Psoas muscle (tissue), 8 donors: ENCODE measurements around the gene DNAJC15. TPM values are rescaled to one million over a fixed set of nuclear protein-coding genes. Genes with fewer than 3 reads are reported as not detected.

ENCODE experiments used
- ATAC-seq, 4 donors: fragments of 200-7000 bp; cut with Tn5 transposase; one replicate each; pipeline ENCODE4 v1.9.1; 2020; ENCODE audit warnings: moderate library complexity in 3 of 4, mild to moderate bottlenecking in 2 of 4
- DNase-seq, 2 donors: peaks; one replicate each; pipeline ENCODE4 v3.0.0-alpha.2; 2020
- H3K27ac ChIP-seq: fragments of 200-600 bp; one replicate; pipeline ENCODE4 v1.8.0; 2022
- H3K27me3 ChIP-seq, 3 donors: fragments of 200-600 bp in 1 of 3; one replicate each; pipeline versions ENCODE4 v1.6.1 to v1.8.0; 2013 to 2022; ENCODE audit warnings: low read length in 2 of 3, mild to moderate bottlenecking in 2 of 3, moderate library complexity in 1 of 3; ENCODE audit not compliant: insufficient read depth in 3 of 3
- H3K36me3 ChIP-seq, 2 donors: fragments of 200-600 bp in 1 of 2; one replicate each; pipeline versions ENCODE4 v1.6.1 to v1.8.0; 2013 to 2022; ENCODE audit warnings: low read depth in 1 of 2, mild to moderate bottlenecking in 1 of 2, moderate library complexity in 1 of 2; ENCODE audit not compliant: insufficient read depth in 1 of 2
- H3K4me1 ChIP-seq: fragments of 200-600 bp; one replicate; pipeline ENCODE4 v1.8.0; 2022
- H3K4me3 ChIP-seq: fragments of 200-600 bp; one replicate; pipeline ENCODE4 v1.8.0; 2022; ENCODE audit warnings: mild to moderate bottlenecking
- H3K9me3 ChIP-seq: fragments of 200-600 bp; one replicate; pipeline ENCODE4 v1.8.0; 2022
- CTCF ChIP-seq: fragments of 200-600 bp; IDR thresholded peaks from one replicate; pipeline ENCODE4 v1.8.0; 2022; ENCODE audit warnings: antibody characterized with exemption
- WGBS, 3 donors: extraction: QIAGEN DNeasy Blood & Tissue Kit; methylation state at CpG; one replicate each; pipeline versions ENCODE4 v1.1.6 to v1.1.7; 2013; 5-methylcytosine and 5-hydroxymethylcytosine counted together
- intact Hi-C, 2 donors: fragments of 100-400 bp; cut with DNase I; formaldehyde crosslinking; loops; one replicate each; pipeline versions ENCODE4 v1.11.0 to v1.14.2; 2022
- polyA plus RNA-seq, 3 donors: library from polyadenylated mRNA; stranded (reverse); fragments of 200-250 nt; gene quantifications; one replicate each; pipeline ENCODE4 v1.2.3, GENCODE V29; 2013
- total RNA-seq, 4 donors: library from RNA; stranded (reverse); fragmentation: NEBNext Ultra II Directional in 2 of 4; extraction: Animal tissue kit (Norgen Biotek cat#: 25700) in 2 of 4; gene quantifications; one replicate each; pipeline versions ENCODE4 v1.2.1 to v1.2.4, GENCODE V29; 2021 to 2023
- donor health status: healthy with polysubstance abuse.
- donor health status: DM: no; HTN: no; CAD: no; lungs with moderate emphysema.
- donor health status: Bipolar disorder and iron deficiency.
- donor health status: healthy.
- donor health status: DM: yes; HTN: yes; CAD: no.
- donor health status: DM: no; HTN: no; CAD: no.
- donor health status: DM: no; HTN: no; CAD: no.
- donor health status: DM: yes; HTN: yes; CAD: no.

The DNAJC15 gene
- total and polyA plus RNA-seq, 7 donors, result 9.4 to 22.4 (median 13.6) TPM

GRCh38 chr13:43124490-43124889 is 101.1 kb downstream of the DNAJC15 start:
- Histone ChIP-seq H3K9me3 (no peaks in the 10 kb centered on the region), H3K27me3 (no peaks in the 10 kb centered on the region), H3K27ac (no peak overlapping the region), H3K4me3 (no peak overlapping the region), H3K36me3 (no peaks in the 10 kb centered on the region), H3K4me1 (no peaks in the 10 kb centered on the region)
- ATAC-seq (no peak), DNase-seq (no peak)
- no peak for TF ChIP-seq CTCF
- intact Hi-C loops, result no loop called here
- 73 to 85% (median 83%) methylated on average over 8 of the region's 8 CpGs for WGBS, 3 donors

DNA sequence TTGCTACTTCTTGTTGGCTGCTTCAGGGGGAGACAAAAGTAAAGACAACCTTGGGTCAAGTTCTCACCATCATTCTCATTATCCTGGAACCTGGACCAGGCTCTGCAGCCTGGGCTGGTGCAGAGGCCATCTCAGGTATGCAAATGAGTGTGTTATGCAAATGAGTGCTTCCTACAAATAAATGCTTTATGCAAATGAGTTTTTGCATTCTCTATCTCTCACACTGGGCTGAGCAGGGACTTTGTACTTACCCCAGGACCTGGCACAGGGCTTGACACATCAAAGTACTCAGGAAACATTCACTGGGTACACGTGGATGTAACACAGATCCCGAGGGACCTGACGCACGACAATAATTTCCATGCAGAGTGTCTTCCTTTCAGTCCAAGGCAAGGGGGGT is 103.0 kb downstream of the DNAJC15 start:
- TF ChIP-seq CTCF, result no peak

DNA sequence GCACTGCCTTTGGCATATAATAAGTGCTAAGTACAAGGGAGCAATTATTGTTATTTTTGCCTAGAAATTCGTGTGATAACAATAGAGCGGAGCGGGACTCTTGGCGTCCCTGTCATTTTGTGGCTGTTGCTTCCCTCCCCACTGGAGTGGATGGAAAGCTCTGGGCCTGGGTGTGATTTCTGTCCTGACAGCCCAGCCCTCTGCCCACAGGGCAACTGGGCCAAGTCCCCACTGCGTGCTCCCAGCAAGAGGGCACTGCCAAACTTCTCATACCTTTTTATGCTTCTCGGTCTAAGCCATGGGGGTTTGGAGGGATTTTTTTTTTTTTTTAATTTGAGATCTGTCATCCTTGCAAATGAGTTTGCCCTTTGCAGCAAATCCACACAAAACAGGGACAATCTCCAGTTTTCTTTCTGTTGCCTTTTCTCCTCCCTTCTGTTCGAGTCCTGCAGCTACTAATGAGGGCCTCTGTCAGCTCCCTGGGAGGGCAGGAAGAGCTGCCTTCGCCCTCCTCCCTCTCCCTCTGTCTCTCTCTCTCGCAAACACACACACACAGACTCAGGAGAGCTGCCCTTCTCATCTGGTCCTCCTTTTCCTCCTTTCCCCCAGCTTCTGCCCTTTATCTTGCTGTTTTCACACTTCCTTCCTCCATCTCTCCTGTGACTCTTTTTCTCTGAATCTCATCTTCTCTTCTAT is 103.9 kb downstream of the DNAJC15 start:
- no peak for TF ChIP-seq CTCF
- intact Hi-C loops, result no loop called here
- WGBS, 3 donors, result 64 to 68% (median 64%) methylated on average over 9 of the region's 9 CpGs
- Histone ChIP-seq H3K27ac (peak overlapping the region; percentile 30), H3K4me1 (no peaks in the 10 kb centered on the region), H3K9me3 (no peaks in the 10 kb centered on the region), H3K36me3 (no peaks in the 10 kb centered on the region), H3K4me3 (no peak overlapping the region), H3K27me3 (no peaks in the 10 kb centered on the region)
- ATAC-seq (no peak), DNase-seq (no peak)

More for the DNA sequence above, 103.0 kb downstream of the DNAJC15 start:
- no peaks in the 10 kb centered on the region for H3K9me3 ChIP-seq
- no peak overlapping the region for H3K27ac ChIP-seq
- H3K36me3 ChIP-seq, result no peaks in the 10 kb centered on the region
- no peaks in the 10 kb centered on the region for H3K4me1 ChIP-seq
- 61 to 73% (median 69%) methylated on average over 4 of the region's 4 CpGs for WGBS, 3 donors
- no peaks in the 10 kb centered on the region for H3K27me3 ChIP-seq
- DNase-seq (no peak), ATAC-seq (no peak)
- intact Hi-C loops, result no loop called here
- H3K4me3 ChIP-seq, result no peak overlapping the region

DNA sequence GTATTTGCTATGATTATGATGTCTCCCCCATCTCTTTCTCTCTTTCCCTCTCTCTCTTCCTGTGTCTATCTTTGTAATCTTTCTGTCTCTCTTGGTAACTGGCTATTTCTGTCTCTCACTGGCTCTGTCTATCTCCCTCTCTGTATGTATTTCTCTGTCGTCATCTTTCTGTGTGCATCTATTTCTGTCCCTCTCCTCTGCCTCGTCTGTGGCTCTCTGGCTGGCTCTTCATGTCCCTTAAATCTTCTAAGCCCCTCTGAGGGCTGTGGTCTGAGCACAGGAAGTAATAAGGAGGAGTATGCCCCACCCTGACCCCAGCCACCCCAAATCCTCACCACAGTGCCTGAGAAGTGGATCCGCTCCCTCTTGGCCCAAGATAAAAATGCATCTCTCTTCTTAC is 104.4 kb downstream of the DNAJC15 start:
- Histone ChIP-seq H3K27me3 (no peaks in the 10 kb centered on the region), H3K4me3 (no peak overlapping the region), H3K36me3 (no peaks in the 10 kb centered on the region), H3K27ac (no peak overlapping the region), H3K4me1 (no peaks in the 10 kb centered on the region), H3K9me3 (no peaks in the 10 kb centered on the region)
- TF ChIP-seq CTCF, result no peak
- 38 to 39% (median 39%) methylated on average over 3 of the region's 3 CpGs for WGBS, 3 donors
- intact Hi-C loops, result no loop called here
- DNase-seq, result no peak
- no peak for ATAC-seq

DNA sequence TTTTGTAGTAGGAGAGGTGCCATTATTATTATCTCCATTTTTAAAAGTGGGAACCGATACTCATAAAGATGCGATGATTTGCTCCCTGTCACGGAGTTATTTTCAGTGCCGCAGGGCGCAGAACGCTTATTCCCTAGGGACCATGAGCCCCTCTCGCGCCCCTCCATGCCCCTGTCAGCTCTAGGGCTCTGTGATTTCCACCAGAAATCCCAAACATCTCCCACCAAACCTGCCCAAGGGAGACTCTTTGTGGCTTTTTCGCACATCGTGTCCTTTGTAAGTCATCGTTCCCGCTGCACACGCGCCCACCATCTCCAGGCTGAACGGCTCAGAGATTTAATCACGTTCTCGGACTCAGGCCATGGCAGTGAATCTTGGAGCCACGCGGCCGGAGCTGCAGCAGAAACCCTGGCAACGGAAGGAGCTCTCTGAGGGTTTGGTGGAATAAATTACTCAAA is 105.1 kb downstream of the DNAJC15 start:
- Histone ChIP-seq H3K4me1 (no peaks in the 10 kb centered on the region), H3K27ac (no peak overlapping the region), H3K9me3 (no peaks in the 10 kb centered on the region), H3K36me3 (no peaks in the 10 kb centered on the region), H3K27me3 (no peaks in the 10 kb centered on the region), H3K4me3 (peak overlapping the region; percentile 18)
- no peak for TF ChIP-seq CTCF
- ATAC-seq (no peak), DNase-seq (peak; percentile 22 to 53)
- WGBS, 3 donors, result 80 to 81% (median 81%) methylated on average over 21 of the region's 21 CpGs
- intact Hi-C loops, result no loop called here
